ENCODE data around the gene GPR15LG.

Gene GPR15LG

DNA sequence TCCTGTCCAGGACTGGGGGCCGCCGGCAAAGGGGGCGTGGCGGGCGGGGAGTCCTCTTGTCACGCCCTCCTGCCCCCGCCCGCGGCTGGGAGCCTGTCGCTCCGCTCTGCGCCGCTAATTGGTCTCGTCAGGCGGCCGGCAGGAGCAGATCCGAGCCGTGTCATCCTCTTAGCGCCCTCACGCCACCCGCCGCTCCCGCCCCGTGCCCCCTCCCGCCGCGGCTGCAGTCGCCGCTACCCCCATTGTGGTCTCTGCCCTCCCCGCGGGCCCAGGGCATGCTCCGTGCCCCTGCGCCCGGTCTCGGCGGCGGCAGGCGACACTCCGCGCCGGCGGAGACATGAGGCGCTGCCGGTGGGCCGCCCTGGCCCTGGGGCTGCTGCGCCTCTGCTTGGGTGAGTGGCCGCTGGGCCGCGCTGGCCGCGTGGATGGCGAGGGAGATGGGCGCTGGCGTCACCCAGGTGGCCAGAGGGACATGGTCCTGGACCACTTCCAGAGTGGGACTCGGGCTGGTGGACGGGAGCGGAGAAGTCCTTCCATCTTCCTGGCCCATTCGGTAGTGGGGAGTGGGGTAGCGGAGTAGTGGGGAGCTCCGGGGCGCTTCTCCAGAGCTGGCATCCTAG, 20.9 kb downstream of the GPR15LG start, which contains the start of gene CDHR1:
TSS of gene CDHR1 (plus strand) at position 114 of the 620 bp plus-strand sequence. CDS start at position 338, 224 bp downstream.
- TF ChIP-seq, protein P1, sequence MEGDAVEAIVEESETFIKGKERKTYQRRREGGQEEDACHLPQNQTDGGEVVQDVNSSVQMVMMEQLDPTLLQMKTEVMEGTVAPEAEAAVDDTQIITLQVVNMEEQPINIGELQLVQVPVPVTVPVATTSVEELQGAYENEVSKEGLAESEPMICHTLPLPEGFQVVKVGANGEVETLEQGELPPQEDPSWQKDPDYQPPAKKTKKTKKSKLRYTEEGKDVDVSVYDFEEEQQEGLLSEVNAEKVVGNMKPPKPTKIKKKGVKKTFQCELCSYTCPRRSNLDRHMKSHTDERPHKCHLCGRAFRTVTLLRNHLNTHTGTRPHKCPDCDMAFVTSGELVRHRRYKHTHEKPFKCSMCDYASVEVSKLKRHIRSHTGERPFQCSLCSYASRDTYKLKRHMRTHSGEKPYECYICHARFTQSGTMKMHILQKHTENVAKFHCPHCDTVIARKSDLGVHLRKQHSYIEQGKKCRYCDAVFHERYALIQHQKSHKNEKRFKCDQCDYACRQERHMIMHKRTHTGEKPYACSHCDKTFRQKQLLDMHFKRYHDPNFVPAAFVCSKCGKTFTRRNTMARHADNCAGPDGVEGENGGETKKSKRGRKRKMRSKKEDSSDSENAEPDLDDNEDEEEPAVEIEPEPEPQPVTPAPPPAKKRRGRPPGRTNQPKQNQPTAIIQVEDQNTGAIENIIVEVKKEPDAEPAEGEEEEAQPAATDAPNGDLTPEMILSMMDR (IDR thresholded peaks at IDR 0.05; ENCODE audit: insufficient read depth, low read length, poor library complexity, severe bottlenecking), result no peak
- TF ChIP-seq EZH2phosphoT487 (conservative IDR thresholded peaks at IDR 0.05; ENCODE audit: low read length), result no peak
- H3K27me3 ChIP-seq (ENCODE audit: low read length), result no peaks in the 10 kb centered on the region
- no peak within 1 kb of the TSS for H3K4me3 ChIP-seq (ENCODE audit: insufficient read depth, low read length, poor library complexity, severe bottlenecking)
- no peaks in the 10 kb centered on the region for H3F3A ChIP-seq (ENCODE audit: insufficient read depth)
- no peak within 1 kb of the TSS for H2AFZ ChIP-seq (ENCODE audit: low read depth, low read length, severe bottlenecking)
- no peak within 1 kb of the TSS for H3K9ac ChIP-seq (ENCODE audit: low read length)
- no peak within 1 kb of the TSS for H3K27ac ChIP-seq (ENCODE audit: low read depth, low read length)
- no peaks in the 10 kb centered on the region for H3K9me3 ChIP-seq (ENCODE audit: insufficient read depth, low read length)
- no peaks in the 10 kb centered on the region for H3K9me2 ChIP-seq (replicated peaks; ENCODE audit: insufficient read depth, low read length)
- H3K36me3 ChIP-seq (ENCODE audit: low read length), result no peaks in the 10 kb centered on the region
- no peaks in the 10 kb centered on the region for H3K79me2 ChIP-seq (ENCODE audit: insufficient read depth, low read length)
- H4K20me1 ChIP-seq (ENCODE audit: low read depth, low read length), result no peaks in the 10 kb centered on the region
- H3K4me2 ChIP-seq (ENCODE audit: low read depth, low read length, poor library complexity, severe bottlenecking), result no peak within 1 kb of the TSS

DNA sequence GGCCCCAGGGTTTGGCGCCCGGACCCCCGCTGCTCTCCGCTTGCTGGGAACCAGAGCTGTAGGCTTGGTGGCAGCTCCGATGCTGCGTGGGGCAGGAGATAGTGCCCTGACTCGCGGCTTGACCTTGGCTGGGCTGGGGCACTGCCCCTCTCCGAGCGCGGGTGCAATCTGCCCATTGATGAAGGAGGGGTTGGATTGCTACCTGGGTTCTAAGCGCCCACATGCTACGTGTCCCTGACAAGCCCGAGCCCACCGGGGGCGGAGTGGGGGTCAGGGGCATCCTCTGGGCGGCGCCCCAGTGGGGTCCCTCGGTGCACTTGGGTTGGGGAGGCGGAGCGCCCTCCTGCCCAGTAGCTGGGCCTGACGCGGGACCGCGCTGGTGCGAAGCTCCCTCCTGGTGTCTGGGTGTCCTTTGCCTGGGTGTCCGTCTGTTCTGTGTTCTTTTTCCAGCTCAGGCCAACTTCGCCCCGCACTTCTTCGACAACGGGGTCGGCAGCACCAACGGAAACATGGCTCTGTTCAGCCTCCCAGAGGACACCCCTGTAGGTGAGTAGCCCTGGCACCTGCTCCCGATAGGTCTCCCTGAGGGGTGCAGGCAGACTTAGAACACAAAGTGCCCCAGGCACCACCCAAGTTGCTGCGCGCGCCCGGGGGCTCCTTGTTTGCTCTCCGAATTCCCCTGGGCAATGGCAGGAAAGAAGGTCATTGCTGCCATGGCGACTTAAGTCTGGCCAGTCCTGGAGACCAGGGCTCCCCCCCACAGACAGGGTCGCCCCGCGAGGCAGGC, 21.6 kb downstream of the GPR15LG start:
- Histone ChIP-seq H3K4me3 (ENCODE audit: insufficient read depth, low read length, poor library complexity, severe bottlenecking) (no peak overlapping the region), H3K27me3 (ENCODE audit: low read length) (no peaks in the 10 kb centered on the region), H3K9me2 (replicated peaks; ENCODE audit: insufficient read depth, low read length) (no peaks in the 10 kb centered on the region), H3K9me3 (ENCODE audit: insufficient read depth, low read length) (no peaks in the 10 kb centered on the region), H3K36me3 (ENCODE audit: low read length) (no peaks in the 10 kb centered on the region), H3K4me2 (ENCODE audit: low read depth, low read length, poor library complexity, severe bottlenecking) (no peak overlapping the region), H3F3A (ENCODE audit: insufficient read depth) (no peaks in the 10 kb centered on the region), H2AFZ (ENCODE audit: low read depth, low read length, severe bottlenecking) (no peak overlapping the region), H3K79me2 (ENCODE audit: insufficient read depth, low read length) (no peaks in the 10 kb centered on the region), H3K9ac (ENCODE audit: low read length) (no peak overlapping the region), H3K27ac (ENCODE audit: low read depth, low read length) (no peak overlapping the region), H4K20me1 (ENCODE audit: low read depth, low read length) (no peaks in the 10 kb centered on the region)
- TF ChIP-seq EZH2phosphoT487 (conservative IDR thresholded peaks at IDR 0.05; ENCODE audit: low read length), result no peak
- TF ChIP-seq, protein P1 (IDR thresholded peaks at IDR 0.05; ENCODE audit: insufficient read depth, low read length, poor library complexity, severe bottlenecking), result no peak

DNA sequence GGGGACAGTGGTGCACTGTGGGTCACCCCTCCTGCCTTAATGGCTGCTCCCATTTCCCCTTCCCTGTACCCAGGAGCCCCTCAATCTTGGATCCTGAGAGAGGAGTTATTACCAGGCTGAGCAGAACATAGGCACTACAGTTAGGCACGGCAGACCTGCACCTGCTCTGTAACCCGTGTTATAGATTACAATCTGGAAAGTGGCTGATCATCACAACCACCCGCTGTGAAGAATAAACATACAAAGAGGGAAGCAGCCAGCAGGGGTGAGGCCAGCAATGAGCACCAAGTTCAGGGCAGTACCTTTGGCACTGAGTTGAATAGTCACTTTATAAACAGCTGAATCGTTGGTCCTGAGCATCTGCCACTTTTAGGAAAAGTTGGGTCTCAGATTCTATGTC, 22.5 kb downstream of the GPR15LG start:
- H3K9ac ChIP-seq (ENCODE audit: low read length), result no peak overlapping the region
- H4K20me1 ChIP-seq (ENCODE audit: low read depth, low read length), result no peaks in the 10 kb centered on the region
- no peak overlapping the region for H3K4me3 ChIP-seq (ENCODE audit: insufficient read depth, low read length, poor library complexity, severe bottlenecking)
- no peaks in the 10 kb centered on the region for H3K9me3 ChIP-seq (ENCODE audit: insufficient read depth, low read length)
- no peaks in the 10 kb centered on the region for H3K9me2 ChIP-seq (replicated peaks; ENCODE audit: insufficient read depth, low read length)
- no peaks in the 10 kb centered on the region for H3K79me2 ChIP-seq (ENCODE audit: insufficient read depth, low read length)
- no peak overlapping the region for H3K27ac ChIP-seq (ENCODE audit: low read depth, low read length)
- no peaks in the 10 kb centered on the region for H3K27me3 ChIP-seq (ENCODE audit: low read length)
- no peaks in the 10 kb centered on the region for H3K36me3 ChIP-seq (ENCODE audit: low read length)
- no peak overlapping the region for H2AFZ ChIP-seq (ENCODE audit: low read depth, low read length, severe bottlenecking)
- TF ChIP-seq, protein P1 (IDR thresholded peaks at IDR 0.05; ENCODE audit: insufficient read depth, low read length, poor library complexity, severe bottlenecking), result no peak
- no peak for TF ChIP-seq EZH2phosphoT487 (conservative IDR thresholded peaks at IDR 0.05; ENCODE audit: low read length)
- no peak overlapping the region for H3K4me2 ChIP-seq (ENCODE audit: low read depth, low read length, poor library complexity, severe bottlenecking)
- H3F3A ChIP-seq (ENCODE audit: insufficient read depth), result no peaks in the 10 kb centered on the region

Data from SU-DHL-6 (cell line).